Left ventricle myocardium inferior (tissue), 1 donor: ENCODE measurements around the gene ASNS. TPM values are rescaled to one million over a fixed set of nuclear protein-coding genes. Genes with fewer than 3 reads are reported as not detected.
"Not testable (repeated sequence)": the region's sequence is repeated elsewhere in the genome, so short reads cannot be mapped to it uniquely, and the experiment has no call there.

Experiments used
- DNase-seq: peaks from one replicate; pipeline ENCODE4 v3.0.0-alpha.2; 2020
- H3K27ac ChIP-seq: fragments of 200-600 bp; replicated peaks from 2 replicates; pipeline ENCODE4 v1.8.0; 2021
- H3K27me3 ChIP-seq: fragments of 200-600 bp; 2 replicates; pipeline ENCODE4 v1.8.0; 2021; ENCODE audit warnings: low read depth
- H3K36me3 ChIP-seq: fragments of 200-600 bp; 2 replicates; pipeline ENCODE4 v1.8.0; 2021
- H3K4me1 ChIP-seq: fragments of 200-600 bp; 2 replicates; pipeline ENCODE4 v1.8.0; 2021
- H3K4me3 ChIP-seq: fragments of 200-600 bp; 2 replicates; pipeline ENCODE4 v1.8.0; 2021; ENCODE audit warnings: mild to moderate bottlenecking, moderate library complexity
- H3K9me3 ChIP-seq: fragments of 200-600 bp; replicated peaks from 2 replicates; pipeline ENCODE4 v1.8.0; 2021
- intact Hi-C: fragments of 100-400 bp; cut with micrococcal nuclease; formaldehyde crosslinking; loops from one replicate; pipeline ENCODE4 v1.11.0; 2022
- long read RNA-seq: library from polyadenylated mRNA; unstranded; transcript quantifications from one replicate; pipeline ENCODE4 v2.0.0, GENCODE V29; 2021
- total RNA-seq: library from RNA; stranded (reverse); fragmentation: NEBNext Ultra II Directional; extraction: Animal tissue kit (Norgen Biotek cat#: 25700); gene quantifications from one replicate; pipeline ENCODE4 v1.2.1, GENCODE V29; 2021
- TF ChIP-seq, protein P1 (sequence below): fragments of 200-600 bp; IDR thresholded peaks from 2 replicates; pipeline ENCODE4 v1.8.0; 2021; ENCODE audit warnings: antibody characterized with exemption, mild to moderate bottlenecking, borderline replicate concordance
- donor health status: DM: no; HTN: yes; CAD: no; lungs with severe emphysema.

The ASNS gene
- total RNA-seq = 6.7 TPM
- long read RNA-seq, transcript ASNS-202 (13 exons, 1,994 nt) = major isoform, 5 of 7 reads
- long read RNA-seq, partial matches to known transcripts = 0 of 7 reads
- long read RNA-seq, other reads (novel, unspliced or antisense) = 0 of 7 reads

GRCh38 chr7:97872025-97872669 lies at the start of gene ASNS:
Gene ASNS (minus strand): TSS chr7:97872408. CDS start chr7:97869156, 3,252 bp downstream.
- Histone ChIP-seq H3K36me3 (no peaks in the 10 kb centered on the region), H3K27me3 (no peaks in the 10 kb centered on the region), H3K4me1 (peaks cover 20% of the 10 kb centered on the region), H3K9me3 (no peaks in the 10 kb centered on the region), H3K27ac (peak within 1 kb of the TSS; percentile 33), H3K4me3 (peak within 1 kb of the TSS; percentile 81)
- intact Hi-C loops = no loop called here
- TF ChIP-seq, protein P1, sequence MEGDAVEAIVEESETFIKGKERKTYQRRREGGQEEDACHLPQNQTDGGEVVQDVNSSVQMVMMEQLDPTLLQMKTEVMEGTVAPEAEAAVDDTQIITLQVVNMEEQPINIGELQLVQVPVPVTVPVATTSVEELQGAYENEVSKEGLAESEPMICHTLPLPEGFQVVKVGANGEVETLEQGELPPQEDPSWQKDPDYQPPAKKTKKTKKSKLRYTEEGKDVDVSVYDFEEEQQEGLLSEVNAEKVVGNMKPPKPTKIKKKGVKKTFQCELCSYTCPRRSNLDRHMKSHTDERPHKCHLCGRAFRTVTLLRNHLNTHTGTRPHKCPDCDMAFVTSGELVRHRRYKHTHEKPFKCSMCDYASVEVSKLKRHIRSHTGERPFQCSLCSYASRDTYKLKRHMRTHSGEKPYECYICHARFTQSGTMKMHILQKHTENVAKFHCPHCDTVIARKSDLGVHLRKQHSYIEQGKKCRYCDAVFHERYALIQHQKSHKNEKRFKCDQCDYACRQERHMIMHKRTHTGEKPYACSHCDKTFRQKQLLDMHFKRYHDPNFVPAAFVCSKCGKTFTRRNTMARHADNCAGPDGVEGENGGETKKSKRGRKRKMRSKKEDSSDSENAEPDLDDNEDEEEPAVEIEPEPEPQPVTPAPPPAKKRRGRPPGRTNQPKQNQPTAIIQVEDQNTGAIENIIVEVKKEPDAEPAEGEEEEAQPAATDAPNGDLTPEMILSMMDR = no peak
- peak; percentile 89 for DNase-seq

DNA sequence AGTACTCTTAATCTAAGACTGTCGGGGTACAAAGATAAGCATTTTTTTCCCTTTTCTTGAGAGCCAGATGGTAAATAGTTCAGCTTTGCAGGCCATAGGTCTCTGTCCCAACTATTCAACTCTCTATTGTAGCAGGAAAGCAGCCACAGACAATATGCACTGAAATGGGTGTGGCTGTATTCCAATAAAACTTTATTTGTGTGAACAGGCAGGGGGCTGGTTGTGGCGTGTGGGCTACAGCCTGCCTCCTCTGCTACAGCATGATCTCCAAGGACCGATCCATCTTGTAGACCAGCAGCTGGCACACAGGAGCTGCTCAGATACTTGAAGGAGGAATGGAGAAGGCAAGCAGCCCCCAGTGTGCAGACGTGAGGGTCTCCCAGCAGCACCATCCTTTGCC lies 49.0 kb upstream of the ASNS start:
- H3K4me1 ChIP-seq, H3K4me3 ChIP-seq, H3K9me3 ChIP-seq, H3K27me3 ChIP-seq, H3K36me3 ChIP-seq, intact Hi-C loops, H3K27ac ChIP-seq, DNase-seq: not testable (repeated sequence)

- H3K27me3 ChIP-seq, H3K4me1 ChIP-seq, H3K27ac ChIP-seq, DNase-seq, H3K36me3 ChIP-seq, H3K9me3 ChIP-seq, intact Hi-C loops, H3K4me3 ChIP-seq: not testable (repeated sequence)
Measured at GRCh38 chr7:97915267-97915666, 43.1 kb upstream of the ASNS start.

- H3K4me1 ChIP-seq, H3K4me3 ChIP-seq, DNase-seq, H3K9me3 ChIP-seq, H3K27ac ChIP-seq, H3K36me3 ChIP-seq, H3K27me3 ChIP-seq, intact Hi-C loops: not testable (repeated sequence)
Measured at GRCh38 chr7:97912294-97912693, 40.1 kb upstream of the ASNS start.

- H3K4me1 ChIP-seq, H3K27me3 ChIP-seq, intact Hi-C loops, H3K27ac ChIP-seq, H3K36me3 ChIP-seq, H3K4me3 ChIP-seq, DNase-seq: not testable (repeated sequence)
- H3K9me3 ChIP-seq = peaks cover 23% of the 10 kb centered on the region
Measured at GRCh38 chr7:97896893-97897292, 24.7 kb upstream of the ASNS start.

GRCh38 chr7:97891721-97892120 lies 19.5 kb upstream of the ASNS start:
- H3K4me1 ChIP-seq, DNase-seq, H3K36me3 ChIP-seq, H3K27ac ChIP-seq, H3K4me3 ChIP-seq, H3K27me3 ChIP-seq, intact Hi-C loops: not testable (repeated sequence)
- peaks cover 32% of the 10 kb centered on the region for H3K9me3 ChIP-seq

DNA sequence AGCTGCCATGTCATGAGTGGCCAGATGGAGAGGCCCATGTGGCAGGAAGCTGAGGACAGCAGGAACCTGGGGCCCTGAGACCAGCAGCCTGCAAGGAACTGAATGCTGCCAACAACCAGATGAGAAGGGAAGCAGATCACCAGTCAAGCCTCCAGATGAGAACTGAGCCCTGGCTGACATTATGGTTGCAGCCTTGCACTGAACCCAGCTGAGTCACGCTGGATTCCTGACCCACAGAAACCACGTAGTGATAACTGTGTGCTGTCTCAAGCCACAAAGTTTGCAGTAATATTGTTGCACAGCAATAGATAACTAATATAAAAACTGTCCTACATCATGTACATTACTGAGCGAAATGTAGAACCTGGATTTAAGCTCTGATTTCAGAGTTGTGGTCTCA lies 7.3 kb upstream of the ASNS start:
- DNase-seq, H3K36me3 ChIP-seq, H3K4me3 ChIP-seq, H3K9me3 ChIP-seq, H3K4me1 ChIP-seq, H3K27me3 ChIP-seq, intact Hi-C loops, H3K27ac ChIP-seq: not testable (repeated sequence)

GRCh38 chr7:97874894-97875293 lies 2.7 kb upstream of the ASNS start:
- not testable (repeated sequence) for H3K9me3 ChIP-seq, DNase-seq

GRCh38 chr7:97873606-97874005 lies 1.4 kb upstream of the ASNS start:
- intact Hi-C loops = no loop called here
- peaks cover 20% of the 10 kb centered on the region for H3K4me1 ChIP-seq
- no peaks in the 10 kb centered on the region for H3K27me3 ChIP-seq
- no peak overlapping the region for H3K27ac ChIP-seq
- DNase-seq = no peak
- TF ChIP-seq, protein P1 = no peak
- no peak overlapping the region for H3K4me3 ChIP-seq
- H3K9me3 ChIP-seq = no peaks in the 10 kb centered on the region
- H3K36me3 ChIP-seq = no peaks in the 10 kb centered on the region

More at GRCh38 chr7:97874894-97875293, 2.7 kb upstream of the ASNS start:
- H3K4me3 ChIP-seq, H3K27me3 ChIP-seq, H3K27ac ChIP-seq, intact Hi-C loops, H3K36me3 ChIP-seq: not testable (repeated sequence)
- H3K4me1 ChIP-seq = peaks cover 20% of the 10 kb centered on the region
